ENCODE data around the gene LAMTOR5.

DNA sequence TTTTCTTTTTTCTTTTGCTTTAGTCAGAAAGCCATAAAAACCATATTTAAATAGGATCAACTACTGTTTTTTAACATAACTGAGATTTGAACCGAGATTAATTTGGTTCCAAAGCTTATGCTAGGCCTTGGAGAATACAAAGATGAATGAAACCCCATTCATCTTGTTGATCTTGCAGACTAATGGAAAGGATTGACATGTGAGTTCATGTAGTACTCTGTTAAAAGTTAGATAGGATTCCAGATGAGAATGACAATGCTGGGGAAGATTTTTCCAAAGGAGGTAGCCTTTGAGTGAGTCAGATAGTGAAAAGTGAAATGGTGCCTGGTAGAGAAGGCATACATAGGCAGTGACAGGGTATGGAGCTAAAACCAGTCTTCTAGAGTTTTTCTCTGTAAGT lies 45.6 kb downstream of the LAMTOR5 start:
- TF ChIP-seq RAD21 (IDR thresholded peaks at IDR 0.05; ENCODE audit: low read length) (no peak), CHD2 (IDR thresholded peaks at IDR 0.05; ENCODE audit: low read length, partially characterized antibody) (no peak), TAF1 (IDR thresholded peaks at IDR 0.05; ENCODE audit: borderline replicate concordance, low read depth, low read length) (no peak), EZH2phosphoT487 (IDR thresholded peaks at IDR 0.05; ENCODE audit: borderline replicate concordance, low read depth) (no peak), POLR2AphosphoS5 (IDR thresholded peaks at IDR 0.05; ENCODE audit: low read depth, low read length) (no peak), TCF12 (IDR thresholded peaks at IDR 0.05) (no peak), SIN3A (IDR thresholded peaks at IDR 0.05; ENCODE audit: borderline replicate concordance, low read depth, low read length) (no peak), RCOR1 (IDR thresholded peaks at IDR 0.05; ENCODE audit: low read length) (no peak)
- TF ChIP-seq, protein P1, sequence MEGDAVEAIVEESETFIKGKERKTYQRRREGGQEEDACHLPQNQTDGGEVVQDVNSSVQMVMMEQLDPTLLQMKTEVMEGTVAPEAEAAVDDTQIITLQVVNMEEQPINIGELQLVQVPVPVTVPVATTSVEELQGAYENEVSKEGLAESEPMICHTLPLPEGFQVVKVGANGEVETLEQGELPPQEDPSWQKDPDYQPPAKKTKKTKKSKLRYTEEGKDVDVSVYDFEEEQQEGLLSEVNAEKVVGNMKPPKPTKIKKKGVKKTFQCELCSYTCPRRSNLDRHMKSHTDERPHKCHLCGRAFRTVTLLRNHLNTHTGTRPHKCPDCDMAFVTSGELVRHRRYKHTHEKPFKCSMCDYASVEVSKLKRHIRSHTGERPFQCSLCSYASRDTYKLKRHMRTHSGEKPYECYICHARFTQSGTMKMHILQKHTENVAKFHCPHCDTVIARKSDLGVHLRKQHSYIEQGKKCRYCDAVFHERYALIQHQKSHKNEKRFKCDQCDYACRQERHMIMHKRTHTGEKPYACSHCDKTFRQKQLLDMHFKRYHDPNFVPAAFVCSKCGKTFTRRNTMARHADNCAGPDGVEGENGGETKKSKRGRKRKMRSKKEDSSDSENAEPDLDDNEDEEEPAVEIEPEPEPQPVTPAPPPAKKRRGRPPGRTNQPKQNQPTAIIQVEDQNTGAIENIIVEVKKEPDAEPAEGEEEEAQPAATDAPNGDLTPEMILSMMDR (IDR thresholded peaks at IDR 0.05) = no peak
